A549 treated with GW870086 at 1 μM for 4 hours (cell line): ENCODE results near the gene HS1BP3. TPM values are rescaled to one million over a fixed set of nuclear protein-coding genes. Genes with fewer than 3 reads are reported as not detected.

Source experiments
- total RNA-seq: library from RNA; stranded (reverse); fragments of 200-300 nt; extraction: Qiagen RNA extraction; gene quantifications from 5 replicates; pipeline ENCODE4 v1.2.3, GENCODE V29; 2022; ENCODE audit warnings: low read depth

Gene HS1BP3, protein sequence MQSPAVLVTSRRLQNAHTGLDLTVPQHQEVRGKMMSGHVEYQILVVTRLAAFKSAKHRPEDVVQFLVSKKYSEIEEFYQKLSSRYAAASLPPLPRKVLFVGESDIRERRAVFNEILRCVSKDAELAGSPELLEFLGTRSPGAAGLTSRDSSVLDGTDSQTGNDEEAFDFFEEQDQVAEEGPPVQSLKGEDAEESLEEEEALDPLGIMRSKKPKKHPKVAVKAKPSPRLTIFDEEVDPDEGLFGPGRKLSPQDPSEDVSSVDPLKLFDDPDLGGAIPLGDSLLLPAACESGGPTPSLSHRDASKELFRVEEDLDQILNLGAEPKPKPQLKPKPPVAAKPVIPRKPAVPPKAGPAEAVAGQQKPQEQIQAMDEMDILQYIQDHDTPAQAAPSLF
- 37.8 to 46.1 TPM (median 44.9 TPM) in 5 replicates for total RNA-seq

DNA sequence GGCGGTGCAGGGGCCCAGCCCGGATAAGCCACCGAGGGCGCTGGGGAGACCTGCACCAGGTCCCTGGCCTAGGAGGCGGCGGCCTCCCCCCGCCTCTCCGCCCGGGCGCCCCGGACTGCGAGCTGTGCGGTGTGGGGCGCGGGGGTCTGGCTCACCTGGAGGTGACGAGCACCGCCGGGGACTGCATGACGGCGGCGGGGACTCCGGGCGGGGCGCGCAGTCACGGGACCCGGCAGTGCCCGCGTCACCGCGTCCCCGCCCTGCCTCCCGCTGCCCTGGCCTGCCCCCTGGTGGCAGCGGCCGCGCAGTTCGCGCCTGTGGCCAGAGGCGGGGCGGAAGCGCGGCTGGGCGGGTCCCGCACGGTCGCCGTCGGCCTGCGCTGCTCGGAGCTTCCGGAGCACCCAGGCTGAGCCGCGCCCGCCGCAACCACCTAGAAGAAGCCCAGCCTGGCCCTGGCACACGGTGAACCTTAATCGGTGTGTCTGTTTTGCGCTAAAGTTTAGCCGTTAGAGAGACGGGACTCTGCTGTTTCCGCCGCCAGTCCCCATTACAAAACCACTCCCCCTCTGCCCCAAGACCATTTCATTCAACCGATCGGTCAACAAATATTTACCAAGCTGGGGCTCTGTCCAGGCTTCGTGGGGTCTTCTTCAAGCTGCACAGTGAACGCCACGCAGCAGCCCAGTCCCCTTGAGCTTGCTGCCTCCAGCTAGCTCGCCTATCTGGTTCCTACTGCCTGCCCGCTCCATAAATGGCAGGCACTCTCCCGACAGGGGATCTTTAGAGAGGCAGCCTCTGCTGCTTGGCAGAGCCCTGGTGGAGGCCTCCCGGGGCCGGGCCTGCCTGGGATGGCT, at the start of gene HS1BP3:
TSS of gene HS1BP3 (minus strand) at position 222 of the 854 bp plus-strand sequence. CDS start at position 187, 35 bp downstream.

DNA sequence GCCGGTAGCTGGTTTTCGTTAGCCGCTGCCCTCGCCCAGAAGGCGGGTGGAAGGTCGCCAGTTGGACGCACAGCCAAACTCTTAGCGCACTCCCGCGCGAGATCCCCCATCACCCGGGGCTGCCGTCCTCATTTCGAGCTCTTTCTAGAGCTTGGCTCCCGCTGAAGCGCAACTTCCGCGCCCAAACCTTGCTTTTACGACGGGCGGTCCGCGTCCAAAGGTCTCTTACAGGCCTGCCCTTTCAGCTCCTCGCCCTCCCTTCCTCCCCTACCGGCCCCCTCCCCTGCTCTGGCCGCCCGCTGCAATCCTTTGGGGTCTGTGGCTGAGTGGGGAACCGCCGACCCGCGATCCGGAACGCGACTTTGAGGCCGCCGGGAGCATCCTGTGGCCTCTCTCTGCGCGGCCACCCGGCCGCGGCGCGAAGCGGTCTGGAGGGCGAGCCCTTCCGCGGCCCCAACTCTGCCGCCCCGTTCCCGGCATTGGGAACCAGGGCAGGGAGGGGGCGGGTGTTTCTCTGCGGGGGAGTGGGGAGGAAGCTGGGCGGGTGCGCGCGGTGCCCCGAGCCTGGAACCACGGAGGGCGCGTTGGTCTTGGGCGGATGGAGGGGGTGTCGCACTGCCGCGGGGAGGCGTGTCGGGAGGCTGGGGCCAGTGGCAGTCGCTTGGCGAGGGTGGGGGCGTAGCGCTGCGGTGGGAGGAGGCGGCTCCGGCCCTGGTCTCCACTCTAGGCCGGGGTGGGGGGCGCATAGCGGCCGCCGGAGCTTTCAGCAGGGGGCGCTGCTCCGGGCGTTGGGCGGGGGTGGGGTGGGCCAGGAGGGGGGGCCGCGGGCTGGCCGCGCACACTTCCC, 15.6 kb upstream of the HS1BP3 start, which contains the start of gene GDF7:
TSS of gene GDF7 (plus strand) at position 841 of the 847 bp plus-strand sequence. CDS start 96 bp downstream, outside the sequence.

Other genes starting within 250 kb of the HS1BP3 start
- 202 to 309 TPM (median 297 TPM) in 5 replicates for gene RHOB, start 204.0 kb downstream of the HS1BP3 start, total RNA-seq
- 0.06 to 0.10 TPM (median 0.07 TPM) in 5 replicates for gene GDF7, start 16.0 kb upstream of the HS1BP3 start, total RNA-seq
- gene LDAH, start 172.0 kb upstream of the HS1BP3 start, total RNA-seq: 15.4 to 20.8 TPM (median 19.0 TPM) in 5 replicates